Embryonic facial prominence (tissue), 1 donor: ENCODE data around the gene COL3A1.

ENCODE experiments used
- DNase-seq: peaks from one replicate; pipeline ENCODE4 v3.0.0-alpha.2; 2016; ENCODE audit errors: extremely low spot score

The COL3A1 gene

GRCh38 chr2:188974164-188974563, at the start of gene COL3A1:
Gene COL3A1 (plus strand): TSS chr2:188974373. CDS start chr2:188974490, 117 bp downstream.
- peak; percentile 87 for DNase-seq

DNA sequence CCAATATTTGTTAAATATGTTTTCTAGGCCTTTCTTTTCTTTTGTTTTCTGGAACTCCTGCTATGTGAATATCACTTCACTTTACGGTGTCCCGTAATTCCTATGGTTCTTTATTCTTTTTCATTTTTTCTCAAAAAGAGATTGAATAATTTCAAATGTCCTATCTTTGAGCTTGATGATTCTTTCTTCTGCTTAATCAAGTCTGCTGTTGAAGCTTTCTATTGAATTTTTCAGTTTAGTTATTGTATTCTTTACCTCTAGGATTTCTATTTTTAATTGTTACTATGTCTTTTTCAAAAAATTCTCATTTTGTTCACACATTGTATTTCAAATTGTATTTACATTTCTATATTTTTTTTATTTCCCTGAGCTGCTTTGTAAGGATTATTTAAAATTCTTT, 45.5 kb upstream of the COL3A1 start:
- no peak for DNase-seq

- DNase-seq = no peak
Observed at GRCh38 chr2:188931361-188931760, 42.8 kb upstream of the COL3A1 start.

DNA sequence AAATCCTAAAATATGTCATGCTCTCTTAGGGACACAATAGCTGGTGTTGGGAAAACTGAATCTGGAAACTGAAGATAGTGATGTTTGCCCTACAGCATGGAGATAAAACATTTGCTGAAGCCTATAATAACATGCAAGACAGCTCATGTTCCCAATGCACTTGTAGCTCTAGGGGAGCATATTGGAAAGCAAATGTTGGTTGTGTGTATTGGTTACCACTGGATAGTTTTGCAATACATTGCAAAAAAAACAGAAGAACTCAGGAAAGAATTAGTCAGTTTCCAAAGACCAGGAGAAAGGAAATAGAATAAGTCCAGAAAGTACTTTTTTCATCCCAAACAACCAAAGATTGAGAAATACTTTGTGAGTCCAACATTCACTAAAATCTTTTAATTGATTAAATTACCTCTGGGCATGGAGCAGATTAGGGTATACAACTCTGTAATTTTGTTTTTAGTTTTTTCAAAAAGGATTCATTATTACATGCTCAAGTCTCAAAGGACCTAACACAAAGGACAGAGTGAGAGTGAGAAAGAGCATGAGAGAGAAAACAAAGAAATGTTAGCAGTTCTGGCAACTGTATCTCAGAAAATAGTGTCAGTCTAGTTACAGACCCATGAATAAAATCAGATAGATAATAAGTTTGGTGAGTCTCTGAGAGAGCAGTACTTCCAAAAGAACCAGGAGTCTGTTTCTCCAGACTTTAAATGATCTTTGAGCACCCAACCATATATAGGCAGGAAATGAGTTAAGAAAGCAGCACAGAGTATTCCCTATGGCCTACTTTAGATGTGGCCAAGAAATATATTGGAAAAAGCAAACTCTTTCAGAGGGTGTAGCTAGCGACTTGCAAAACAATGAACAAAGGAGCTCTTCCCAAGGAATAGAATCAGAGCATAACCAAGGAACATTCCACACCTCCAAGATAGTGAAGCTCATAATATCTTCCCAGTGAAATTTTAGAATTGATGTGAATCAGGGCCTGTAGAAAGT, 36.6 kb upstream of the COL3A1 start:
- no peak for DNase-seq

GRCh38 chr2:188940171-188940570, 34.0 kb upstream of the COL3A1 start:
- no peak for DNase-seq

- no peak for DNase-seq
Observed at GRCh38 chr2:188944442-188944841, 29.7 kb upstream of the COL3A1 start.

- no peak for DNase-seq
Observed at GRCh38 chr2:188949046-188949818, 24.9 kb upstream of the COL3A1 start.

DNA sequence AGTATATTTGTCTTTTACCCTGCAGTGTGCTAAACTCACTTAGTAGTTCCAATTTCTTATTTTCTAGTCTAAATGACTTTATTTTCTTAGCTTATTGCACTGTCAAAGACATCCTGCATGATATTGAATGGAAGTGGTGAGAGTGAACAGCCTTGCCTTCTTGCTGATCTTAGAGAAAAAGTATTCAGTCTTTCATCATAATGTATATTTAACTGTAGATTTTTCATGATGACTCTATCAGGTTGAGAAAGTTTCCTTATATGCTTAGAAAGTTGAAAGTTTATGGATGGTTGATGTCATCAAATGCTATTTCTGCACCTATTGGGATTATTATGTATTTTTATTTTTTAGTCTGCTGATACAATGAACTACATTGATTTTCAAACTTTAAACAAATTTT, 21.3 kb upstream of the COL3A1 start:
- DNase-seq = no peak

DNA sequence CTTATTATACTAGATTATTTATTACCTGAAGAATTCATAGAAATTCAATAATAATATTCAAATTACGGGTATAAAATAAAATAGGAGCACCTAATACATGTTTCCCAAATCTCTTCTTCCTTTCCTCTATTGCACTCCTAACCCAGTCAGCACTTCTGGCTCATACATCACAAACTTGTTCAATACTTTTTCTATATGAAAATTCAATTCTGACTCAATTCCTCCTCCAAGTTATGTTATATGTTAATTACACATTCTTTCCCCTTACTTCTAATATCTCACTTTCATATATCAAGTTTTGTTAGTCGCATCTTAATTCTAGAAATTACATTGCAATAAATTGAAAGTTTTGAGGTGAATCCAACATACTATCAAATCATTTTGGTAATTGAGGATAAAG, 17.9 kb upstream of the COL3A1 start:
- DNase-seq = no peak

- DNase-seq = no peak
Observed at GRCh38 chr2:188956961-188957360, 17.2 kb upstream of the COL3A1 start.

DNA sequence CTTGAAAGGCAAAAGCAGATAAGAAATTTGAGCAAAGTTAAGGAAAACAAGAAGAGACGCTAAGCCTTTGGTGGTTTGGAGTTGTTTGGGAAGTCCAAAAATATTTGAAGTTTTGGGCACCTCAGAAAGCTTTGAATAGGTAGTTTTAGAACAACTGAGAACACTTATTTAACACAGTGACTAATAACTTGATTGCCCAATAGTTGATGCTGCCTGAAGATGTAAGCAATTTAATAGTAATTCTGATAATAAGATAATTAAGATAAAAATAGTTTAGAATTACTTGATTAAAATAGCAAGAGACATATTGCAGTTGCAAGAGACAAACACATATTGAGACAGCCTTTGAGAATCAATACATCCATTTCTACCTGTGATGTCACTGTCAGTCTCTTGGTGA, 16.5 kb upstream of the COL3A1 start:
- no peak for DNase-seq

GRCh38 chr2:188963741-188964140, 10.4 kb upstream of the COL3A1 start:
- DNase-seq = no peak

DNA sequence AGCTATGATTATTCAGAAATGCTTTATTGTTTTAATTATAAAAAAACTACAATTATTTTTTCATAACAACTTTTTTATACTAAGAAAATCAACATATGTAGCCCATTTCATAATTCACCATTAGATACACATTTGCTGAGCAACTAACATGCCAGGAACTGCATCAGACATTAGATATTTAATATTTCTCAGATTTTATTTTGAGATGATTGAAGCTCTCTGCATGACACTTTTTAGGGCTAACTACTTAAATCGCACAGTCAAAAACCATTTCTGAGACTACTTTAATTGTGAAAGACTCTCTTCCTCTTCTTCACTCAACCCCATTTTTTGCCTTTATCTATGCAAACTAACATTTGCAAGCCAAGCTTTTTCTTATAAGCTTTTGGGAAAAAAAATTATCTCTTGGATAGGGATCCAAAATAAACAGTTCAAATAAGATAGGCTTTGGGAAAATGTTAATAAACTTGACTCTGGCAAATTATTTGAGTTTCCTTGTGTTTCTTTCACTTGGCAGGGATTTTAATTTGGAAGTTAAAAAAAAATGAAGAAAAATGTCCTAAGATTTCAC, 9.1 kb upstream of the COL3A1 start:
- no peak for DNase-seq

GRCh38 chr2:188965563-188965962, 8.6 kb upstream of the COL3A1 start:
- DNase-seq = no peak

DNA sequence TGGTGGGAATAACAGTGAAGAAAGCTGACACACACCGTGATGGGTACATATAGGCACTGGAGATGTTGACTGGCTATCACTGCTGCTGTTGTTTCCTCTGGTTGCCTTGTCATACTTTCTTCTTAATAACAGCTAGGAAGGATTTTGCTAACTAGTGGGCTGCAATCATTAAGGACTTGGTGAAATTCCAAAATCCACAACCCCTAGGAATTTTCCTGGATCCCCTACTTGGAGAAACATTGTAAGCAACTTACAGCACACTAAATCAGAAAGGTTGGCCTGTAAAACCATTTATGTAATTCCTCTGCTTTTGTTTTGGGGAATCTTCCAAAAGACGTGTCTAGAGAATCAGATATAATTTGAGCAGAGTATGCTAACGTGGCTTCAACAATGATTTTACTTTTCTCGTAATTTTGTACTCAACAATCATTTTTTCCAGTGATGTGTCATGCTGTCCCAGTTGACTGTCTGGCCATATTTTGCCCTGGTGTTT, 8.0 kb upstream of the COL3A1 start:
- DNase-seq = no peak

GRCh38 chr2:188966728-188967440, 7.3 kb upstream of the COL3A1 start:
- DNase-seq = no peak

- no peak for DNase-seq
Observed at GRCh38 chr2:188969236-188969635, 4.9 kb upstream of the COL3A1 start.

GRCh38 chr2:188969651-188970050, 4.5 kb upstream of the COL3A1 start:
- no peak for DNase-seq

DNA sequence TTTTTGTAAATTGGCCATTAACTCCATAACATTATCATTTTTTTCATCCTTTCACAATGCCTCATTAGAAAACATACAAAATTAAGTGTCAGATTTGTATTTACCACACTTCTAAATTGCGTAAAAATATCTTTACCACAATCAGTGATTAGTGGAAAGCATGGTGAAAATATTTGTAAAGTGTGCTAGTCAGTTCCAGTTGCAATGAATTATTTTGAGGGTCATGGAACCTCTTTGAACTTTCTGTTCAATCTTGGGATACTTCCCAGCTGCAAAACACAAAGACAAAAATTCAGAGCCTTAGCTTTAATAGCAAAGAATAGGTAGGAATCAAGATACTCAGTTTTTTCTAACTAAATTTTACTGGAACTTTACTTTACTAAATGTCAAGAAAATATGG, 4.0 kb upstream of the COL3A1 start:
- no peak for DNase-seq

- DNase-seq = no peak
Observed at GRCh38 chr2:188971432-188971861, 2.7 kb upstream of the COL3A1 start.

DNA sequence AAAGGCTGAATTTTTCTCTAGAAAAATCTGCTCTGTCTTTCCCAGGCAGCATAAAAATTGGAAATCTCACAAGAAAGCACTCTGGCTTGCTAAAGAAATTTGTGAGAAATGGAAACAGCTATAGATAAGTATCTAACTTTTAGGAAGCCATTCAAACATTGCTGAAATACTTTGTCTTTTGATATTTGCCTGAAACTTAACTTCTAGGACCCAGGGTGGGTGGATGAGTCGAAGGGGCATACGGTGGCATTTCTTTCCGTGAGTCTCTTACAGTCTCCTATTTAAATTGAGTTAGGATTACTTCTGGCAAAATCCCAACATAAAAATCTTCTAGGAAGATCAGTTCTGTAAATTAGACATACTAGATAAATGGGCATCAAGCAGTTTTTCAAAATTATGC, 532 bp upstream of the COL3A1 start:
- no peak for DNase-seq
